Spinal cord (tissue), 10 donors: ENCODE results near the gene PDE4D. TPM values are rescaled to one million over a fixed set of nuclear protein-coding genes. Genes with fewer than 3 reads are reported as not detected.

ENCODE experiments used
- DNase-seq, 6 donors: peaks; one replicate each; pipeline versions ENCODE4 v3.0.0 to v3.0.0-alpha.2; 2013 to 2015; ENCODE audit warnings: low spot score in 6 of 6, low read depth in 4 of 6
- H3K27ac ChIP-seq: one replicate; pipeline ENCODE4 v1.5.1; 2013; ENCODE audit warnings: low read depth, low read length, control low read depth
- H3K27me3 ChIP-seq: one replicate; pipeline ENCODE4 v1.6.1; 2013; ENCODE audit warnings: low read length; ENCODE audit not compliant: control insufficient read depth, insufficient read depth
- H3K36me3 ChIP-seq: one replicate; pipeline ENCODE4 v1.6.1; 2013; ENCODE audit warnings: low read length; ENCODE audit not compliant: control insufficient read depth, insufficient read depth
- H3K4me1 ChIP-seq: one replicate; pipeline ENCODE4 v1.6.1; 2013; ENCODE audit warnings: low read length; ENCODE audit not compliant: control insufficient read depth, insufficient read depth
- H3K4me3 ChIP-seq: one replicate; pipeline ENCODE4 v1.5.1; 2013; ENCODE audit warnings: low read depth, low read length, control low read depth
- H3K9me3 ChIP-seq: one replicate; pipeline ENCODE4 v1.6.1; 2013; ENCODE audit warnings: low read length; ENCODE audit not compliant: control insufficient read depth, insufficient read depth
- WGBS: methylation state at CpG from one replicate; pipeline ENCODE4 v1.1.5; 2013; ENCODE audit warnings: missing lambda C conversion rate; ENCODE audit not compliant: insufficient coverage; 5-methylcytosine and 5-hydroxymethylcytosine counted together
- polyA plus RNA-seq, 2 donors: library from polyadenylated mRNA; unstranded; fragments of 120-200 nt; gene quantifications; one replicate each; pipeline ENCODE4 v1.2.1, GENCODE V29; 2013; ENCODE audit not compliant: insufficient read length in 2 of 2
- total RNA-seq, 2 donors: library from RNA; depleted of rRNA in 1 of 2; stranded (reverse); fragments of 120-200 nt in 1 of 2; fragments of >200 nt in 1 of 2; gene quantifications; one replicate each; pipeline versions ENCODE4 v1.2.3 to v1.2.4, GENCODE V29; 2013 to 2014
- donor health status: healthy.

The PDE4D gene
- total and polyA plus RNA-seq, 4 donors: 16.1 to 84.0 (median 37.0) TPM

GRCh38 chr5:58974083-58974482 lies 919.4 kb downstream of the PDE4D start:
- Histone ChIP-seq H3K4me1 (no peaks in the 10 kb centered on the region), H3K4me3 (no peak overlapping the region), H3K27ac (no peak overlapping the region), H3K36me3 (peaks cover 5% of the 10 kb centered on the region), H3K27me3 (no peaks in the 10 kb centered on the region), H3K9me3 (no peaks in the 10 kb centered on the region)
- 98% methylated on average over 5 of the region's 5 CpGs for WGBS
- DNase-seq: no peak

DNA sequence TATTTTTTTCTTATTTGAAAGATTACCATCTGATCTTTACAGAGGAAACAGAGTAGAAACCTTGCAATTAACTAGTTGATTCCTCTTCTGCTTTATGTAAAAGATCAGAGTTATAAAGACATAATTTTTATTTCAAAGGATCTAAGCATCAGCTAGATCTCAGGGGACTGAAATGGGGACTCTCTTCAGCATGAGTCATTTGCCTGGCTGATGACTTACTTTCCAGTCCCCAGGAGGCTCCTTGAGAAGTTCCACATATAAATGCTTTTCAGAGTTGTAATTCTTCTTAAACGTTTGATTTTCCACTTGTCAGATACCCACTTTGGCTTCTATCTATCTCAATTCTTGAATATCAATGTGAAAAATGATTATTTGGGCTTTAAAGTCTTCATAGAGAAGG lies 921.2 kb downstream of the PDE4D start:
- H3K27me3 ChIP-seq: no peaks in the 10 kb centered on the region
- peaks cover 5% of the 10 kb centered on the region for H3K36me3 ChIP-seq
- no CpG with 5 or more reads among the region's 1 CpG for WGBS
- H3K27ac ChIP-seq: no peak overlapping the region
- no peaks in the 10 kb centered on the region for H3K4me1 ChIP-seq
- H3K9me3 ChIP-seq: no peaks in the 10 kb centered on the region
- no peak for DNase-seq
- no peak overlapping the region for H3K4me3 ChIP-seq

GRCh38 chr5:58970766-58971165 lies 922.8 kb downstream of the PDE4D start:
- no peaks in the 10 kb centered on the region for H3K4me1 ChIP-seq
- peak in 2 of 6 donors; percentile 49 to 74 for DNase-seq
- WGBS: no CpG with 5 or more reads among the region's 2 CpGs
- no peak overlapping the region for H3K4me3 ChIP-seq
- no peak overlapping the region for H3K27ac ChIP-seq
- no peaks in the 10 kb centered on the region for H3K9me3 ChIP-seq
- H3K36me3 ChIP-seq: peaks cover 5% of the 10 kb centered on the region
- no peaks in the 10 kb centered on the region for H3K27me3 ChIP-seq

DNA sequence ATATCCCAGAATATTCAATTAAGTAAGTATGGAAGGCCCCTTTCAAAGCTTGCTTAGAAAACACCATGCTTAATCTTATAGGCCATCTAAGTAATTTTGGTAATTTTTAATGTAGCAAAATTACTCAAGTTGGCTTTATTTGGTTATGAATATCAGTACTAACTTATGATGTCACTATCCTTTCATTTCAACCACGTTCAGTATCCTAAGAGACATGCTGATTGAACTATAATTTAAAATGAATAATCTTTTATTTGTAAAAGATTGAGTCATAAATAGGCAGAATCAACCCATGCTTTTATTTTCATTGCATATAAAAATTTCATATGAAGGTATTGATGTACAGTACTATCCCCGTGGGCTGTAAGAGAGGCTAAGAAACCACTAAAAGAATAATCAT lies 923.7 kb downstream of the PDE4D start:
- peak in 1 of 6 donors; percentile 22 for DNase-seq
- WGBS: no CpG with 5 or more reads among the region's 2 CpGs
- Histone ChIP-seq H3K27me3 (no peaks in the 10 kb centered on the region), H3K4me1 (no peaks in the 10 kb centered on the region), H3K4me3 (no peak overlapping the region), H3K9me3 (no peaks in the 10 kb centered on the region), H3K36me3 (peaks cover 2% of the 10 kb centered on the region), H3K27ac (no peak overlapping the region)

DNA sequence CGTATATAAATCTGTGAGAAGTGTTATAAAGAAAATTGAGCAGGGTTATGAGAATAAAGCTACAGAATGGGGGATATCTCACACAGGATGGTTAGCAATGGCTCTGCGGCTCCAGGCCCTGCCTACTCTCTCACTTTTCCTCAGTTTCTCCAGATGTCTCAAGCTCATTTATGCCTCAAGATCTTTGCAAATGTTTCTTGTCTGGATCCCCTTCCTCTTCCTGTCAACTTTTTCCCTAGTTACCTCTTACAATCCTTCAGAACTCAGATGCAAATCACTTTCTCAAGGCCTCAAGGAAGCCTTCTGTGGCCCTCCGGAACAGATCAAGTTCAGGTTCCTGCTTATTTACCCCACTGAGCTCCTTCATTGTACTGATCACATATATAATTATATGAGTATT lies 924.3 kb downstream of the PDE4D start:
- no peak overlapping the region for H3K27ac ChIP-seq
- no peaks in the 10 kb centered on the region for H3K4me1 ChIP-seq
- 100% methylated on average over 1 of the region's 3 CpGs for WGBS
- no peaks in the 10 kb centered on the region for H3K36me3 ChIP-seq
- H3K4me3 ChIP-seq: no peak overlapping the region
- H3K9me3 ChIP-seq: no peaks in the 10 kb centered on the region
- no peak for DNase-seq
- H3K27me3 ChIP-seq: no peaks in the 10 kb centered on the region

DNA sequence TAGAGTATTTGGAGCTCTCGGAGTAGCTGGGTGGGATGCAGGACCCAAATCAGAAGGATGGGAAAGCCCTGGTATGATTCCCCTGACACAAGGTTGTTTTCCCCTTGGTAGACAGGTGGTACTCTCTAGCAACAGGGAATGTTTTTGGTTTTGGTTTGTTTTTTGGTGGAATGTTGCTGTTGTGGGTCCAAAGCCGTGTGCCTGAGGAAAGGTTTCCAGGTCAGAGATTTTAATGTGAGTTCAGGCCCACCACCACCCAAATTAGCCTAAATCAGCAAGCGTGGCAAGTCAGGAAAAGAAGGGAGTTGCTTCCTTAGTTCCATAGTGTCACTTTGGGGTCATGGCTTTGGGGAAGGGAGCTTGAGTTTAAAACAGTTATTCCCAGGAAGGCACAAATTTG lies 925.2 kb downstream of the PDE4D start:
- Histone ChIP-seq H3K4me3 (no peak overlapping the region), H3K9me3 (no peaks in the 10 kb centered on the region), H3K36me3 (no peaks in the 10 kb centered on the region), H3K27ac (no peak overlapping the region), H3K4me1 (no peaks in the 10 kb centered on the region), H3K27me3 (no peaks in the 10 kb centered on the region)
- no peak for DNase-seq
- 75% methylated on average over 2 of the region's 3 CpGs for WGBS

DNA sequence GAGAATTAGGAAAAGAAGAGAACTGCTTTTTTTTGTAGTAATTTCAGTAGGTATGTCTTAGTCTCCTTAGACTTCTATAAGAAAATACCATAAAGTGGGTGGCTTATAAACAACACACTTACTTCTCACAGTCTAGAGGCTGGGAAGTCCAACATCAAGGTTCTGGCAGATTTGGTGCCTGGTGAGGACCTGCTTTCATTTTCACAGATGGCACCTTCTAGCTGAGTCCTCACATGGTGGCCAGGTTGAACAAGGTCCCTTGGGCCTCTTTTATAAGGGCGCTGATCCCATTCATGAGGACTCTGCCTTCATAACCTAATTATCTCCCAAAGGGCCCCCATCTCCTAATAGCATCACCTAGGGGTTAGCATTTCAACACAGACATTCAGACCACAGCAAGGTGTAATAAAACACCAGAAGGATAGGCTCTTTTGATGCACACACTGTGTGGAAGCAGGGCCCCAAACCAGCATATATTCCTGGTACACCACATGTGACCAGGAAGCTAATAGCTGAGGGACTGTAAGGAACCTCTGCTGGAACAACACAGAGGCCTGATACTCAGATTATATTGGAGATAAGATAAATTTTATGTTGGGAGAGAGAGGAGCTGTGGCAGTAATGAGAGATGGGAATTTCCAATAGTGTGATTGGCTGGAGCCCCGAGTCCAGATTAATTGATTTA lies 925.8 kb downstream of the PDE4D start:
- no peak overlapping the region for H3K4me3 ChIP-seq
- no peaks in the 10 kb centered on the region for H3K36me3 ChIP-seq
- H3K9me3 ChIP-seq: no peaks in the 10 kb centered on the region
- H3K27ac ChIP-seq: no peak overlapping the region
- H3K4me1 ChIP-seq: no peaks in the 10 kb centered on the region
- no peak for DNase-seq
- H3K27me3 ChIP-seq: no peaks in the 10 kb centered on the region
- WGBS: 100% methylated on average over 1 of the region's 2 CpGs

DNA sequence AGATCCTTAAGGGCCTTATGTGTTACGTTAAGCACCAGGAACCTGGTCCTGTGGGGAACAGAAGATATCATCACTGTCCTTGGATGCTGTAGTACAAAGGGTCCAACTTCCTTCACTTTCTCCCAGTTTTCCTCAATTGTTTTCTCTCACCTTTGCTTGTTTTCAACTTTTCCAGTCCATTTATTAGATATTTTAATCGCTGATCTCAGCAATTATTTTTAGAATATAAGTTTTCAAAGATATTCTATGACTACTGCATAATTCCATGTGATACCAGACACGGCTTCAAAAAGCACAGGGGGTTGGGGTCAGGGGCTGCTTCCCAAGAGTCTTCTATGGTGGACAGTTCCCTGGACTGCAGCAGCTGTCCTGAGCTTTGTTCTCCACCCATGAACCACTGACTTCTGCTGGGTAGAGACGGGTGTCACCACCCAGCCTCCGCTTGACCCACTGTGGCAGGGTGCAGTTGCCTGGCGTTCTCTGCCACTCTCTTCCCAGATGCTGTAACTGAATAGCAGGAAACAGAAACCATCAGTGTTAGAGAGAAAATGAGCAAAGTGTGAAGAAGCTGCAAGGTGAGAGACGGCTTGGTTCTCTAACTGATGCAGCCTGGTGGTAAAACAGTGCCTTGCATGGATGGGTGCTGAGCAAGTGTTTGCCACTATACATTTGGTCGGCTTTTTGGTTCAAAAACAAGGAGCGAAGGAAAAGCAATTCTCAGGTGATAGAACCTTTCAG lies 927.7 kb downstream of the PDE4D start:
- WGBS: 95% methylated on average over 7 of the region's 9 CpGs
- DNase-seq: no peak
- H3K4me1 ChIP-seq: no peaks in the 10 kb centered on the region
- H3K36me3 ChIP-seq: no peaks in the 10 kb centered on the region
- H3K27ac ChIP-seq: no peak overlapping the region
- no peaks in the 10 kb centered on the region for H3K27me3 ChIP-seq
- H3K4me3 ChIP-seq: no peak overlapping the region
- no peaks in the 10 kb centered on the region for H3K9me3 ChIP-seq

DNA sequence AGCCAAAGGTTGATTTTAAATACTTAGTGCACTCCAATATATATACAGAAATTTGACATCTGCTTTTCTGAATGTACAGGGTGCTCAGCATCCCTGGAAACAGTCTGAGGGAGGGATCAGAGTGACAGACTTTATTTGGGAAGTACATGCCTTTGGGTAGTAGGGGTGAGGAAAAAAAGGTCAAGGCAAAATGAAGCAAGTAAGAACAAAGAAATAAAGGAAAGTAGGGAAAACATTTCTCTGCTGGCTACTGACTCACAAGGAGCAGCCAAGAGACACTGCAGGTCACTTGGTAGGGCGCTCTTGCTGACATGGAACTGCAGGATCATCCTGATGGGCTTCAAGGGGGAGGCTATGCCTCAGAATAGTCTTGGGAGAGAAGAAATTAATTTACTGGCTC lies 929.7 kb downstream of the PDE4D start:
- Histone ChIP-seq H3K36me3 (no peaks in the 10 kb centered on the region), H3K27me3 (no peaks in the 10 kb centered on the region), H3K4me3 (no peak overlapping the region), H3K27ac (no peak overlapping the region), H3K4me1 (no peaks in the 10 kb centered on the region), H3K9me3 (no peaks in the 10 kb centered on the region)
- DNase-seq: no peak
- no CpG with 5 or more reads among the region's 1 CpG for WGBS

DNA sequence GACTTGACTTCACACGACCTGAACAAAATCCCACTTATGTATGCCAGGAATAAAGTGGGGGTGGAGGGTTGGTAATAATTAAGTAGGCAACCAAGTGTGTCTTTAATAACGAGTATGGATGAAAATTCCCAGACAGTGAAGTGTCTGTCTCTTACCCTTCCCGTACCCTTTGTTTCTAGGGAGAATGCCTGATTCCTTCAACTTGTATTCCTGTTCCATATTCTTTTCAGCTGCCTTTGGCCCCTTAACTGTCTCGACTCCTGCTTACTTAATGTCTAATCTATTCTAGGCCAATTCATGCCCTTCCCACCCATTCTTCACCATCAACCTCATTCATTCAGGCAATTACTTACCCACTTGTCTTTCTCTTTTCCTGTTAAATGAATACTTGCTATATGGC lies 930.2 kb downstream of the PDE4D start:
- Histone ChIP-seq H3K4me3 (no peak overlapping the region), H3K9me3 (no peaks in the 10 kb centered on the region), H3K4me1 (no peaks in the 10 kb centered on the region), H3K27ac (no peak overlapping the region), H3K36me3 (no peaks in the 10 kb centered on the region), H3K27me3 (no peaks in the 10 kb centered on the region)
- DNase-seq: no peak
- 61% methylated on average over 2 of the region's 4 CpGs for WGBS
